A673 (cell line): ENCODE results near the gene DCLK1.

ENCODE experiments used
- CTCF ChIP-seq: fragments of 300-800, 200-600 bp; sonication (generic); conservative IDR thresholded peaks from 2 replicates; pipeline ENCODE4 v1.5.1; 2017; ENCODE audit warnings: low read depth, mild to moderate bottlenecking, antibody characterized with exemption, low read length, moderate library complexity, mixed read lengths
- EZH2 ChIP-seq: fragments of 200-600 bp; sonication (generic); IDR thresholded peaks from 2 replicates; pipeline ENCODE4 v1.6.1; 2017; ENCODE audit warnings: borderline replicate concordance, low read depth, mild to moderate bottlenecking, mixed read lengths, antibody characterized with exemption, low read length; ENCODE audit not compliant: poor library complexity, severe bottlenecking

DNA sequence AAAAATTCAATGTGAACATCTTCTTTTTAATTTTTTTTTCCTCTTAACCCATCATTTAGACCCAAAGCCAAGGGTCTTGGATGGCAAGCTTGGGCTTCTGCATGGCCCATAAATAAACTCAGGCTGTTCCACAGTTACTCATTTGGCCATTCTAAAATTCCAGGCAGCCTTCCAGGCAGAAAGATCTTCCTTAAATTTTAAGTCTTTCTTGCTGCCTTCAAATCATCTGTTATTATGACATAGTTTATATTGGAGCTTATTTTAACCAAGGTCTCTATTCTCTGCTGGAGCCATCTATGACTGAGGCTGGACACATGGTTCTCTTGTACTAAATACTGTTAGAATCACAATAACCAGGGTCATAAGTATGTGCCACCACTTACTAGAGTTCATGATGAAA, 337.4 kb downstream of the DCLK1 start:
- TF ChIP-seq CTCF (no peak), EZH2 (no peak)
